ENCODE data around the gene CFAP20DC. TPM values are rescaled to one million over a fixed set of nuclear protein-coding genes. Genes with fewer than 3 reads are reported as not detected.

Gene CFAP20DC
- total RNA-seq, 1 experiment from 2014 or later: 2.9 TPM

DNA sequence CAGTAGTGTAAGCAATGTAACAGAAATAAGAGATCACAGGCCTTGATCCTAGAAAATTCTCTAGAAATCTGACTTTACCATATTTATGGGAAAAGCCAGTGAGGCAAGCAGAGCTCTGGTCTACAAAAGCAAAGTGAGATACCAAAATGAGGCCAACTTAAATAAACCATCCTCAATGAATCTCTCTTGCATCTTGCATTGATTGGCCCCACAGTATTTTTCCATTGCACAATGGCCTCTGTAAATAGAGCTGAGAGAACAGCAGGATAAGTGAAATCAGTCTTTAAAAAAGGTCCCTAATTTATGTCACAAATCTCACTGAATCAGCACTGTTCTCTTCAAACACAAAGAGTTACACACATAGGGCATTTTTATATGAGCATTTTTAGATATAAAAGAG lies 8.9 kb downstream of the CFAP20DC start (continued):
- TF ChIP-seq, protein P1, sequence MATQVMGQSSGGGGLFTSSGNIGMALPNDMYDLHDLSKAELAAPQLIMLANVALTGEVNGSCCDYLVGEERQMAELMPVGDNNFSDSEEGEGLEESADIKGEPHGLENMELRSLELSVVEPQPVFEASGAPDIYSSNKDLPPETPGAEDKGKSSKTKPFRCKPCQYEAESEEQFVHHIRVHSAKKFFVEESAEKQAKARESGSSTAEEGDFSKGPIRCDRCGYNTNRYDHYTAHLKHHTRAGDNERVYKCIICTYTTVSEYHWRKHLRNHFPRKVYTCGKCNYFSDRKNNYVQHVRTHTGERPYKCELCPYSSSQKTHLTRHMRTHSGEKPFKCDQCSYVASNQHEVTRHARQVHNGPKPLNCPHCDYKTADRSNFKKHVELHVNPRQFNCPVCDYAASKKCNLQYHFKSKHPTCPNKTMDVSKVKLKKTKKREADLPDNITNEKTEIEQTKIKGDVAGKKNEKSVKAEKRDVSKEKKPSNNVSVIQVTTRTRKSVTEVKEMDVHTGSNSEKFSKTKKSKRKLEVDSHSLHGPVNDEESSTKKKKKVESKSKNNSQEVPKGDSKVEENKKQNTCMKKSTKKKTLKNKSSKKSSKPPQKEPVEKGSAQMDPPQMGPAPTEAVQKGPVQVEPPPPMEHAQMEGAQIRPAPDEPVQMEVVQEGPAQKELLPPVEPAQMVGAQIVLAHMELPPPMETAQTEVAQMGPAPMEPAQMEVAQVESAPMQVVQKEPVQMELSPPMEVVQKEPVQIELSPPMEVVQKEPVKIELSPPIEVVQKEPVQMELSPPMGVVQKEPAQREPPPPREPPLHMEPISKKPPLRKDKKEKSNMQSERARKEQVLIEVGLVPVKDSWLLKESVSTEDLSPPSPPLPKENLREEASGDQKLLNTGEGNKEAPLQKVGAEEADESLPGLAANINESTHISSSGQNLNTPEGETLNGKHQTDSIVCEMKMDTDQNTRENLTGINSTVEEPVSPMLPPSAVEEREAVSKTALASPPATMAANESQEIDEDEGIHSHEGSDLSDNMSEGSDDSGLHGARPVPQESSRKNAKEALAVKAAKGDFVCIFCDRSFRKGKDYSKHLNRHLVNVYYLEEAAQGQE (IDR thresholded peaks at IDR 0.05; ENCODE audit: low read depth): no peak
- TF ChIP-seq ZNF274 (IDR thresholded peaks at IDR 0.05; ENCODE audit: low read depth, low read length): no peak
- TF ChIP-seq, protein P2, sequence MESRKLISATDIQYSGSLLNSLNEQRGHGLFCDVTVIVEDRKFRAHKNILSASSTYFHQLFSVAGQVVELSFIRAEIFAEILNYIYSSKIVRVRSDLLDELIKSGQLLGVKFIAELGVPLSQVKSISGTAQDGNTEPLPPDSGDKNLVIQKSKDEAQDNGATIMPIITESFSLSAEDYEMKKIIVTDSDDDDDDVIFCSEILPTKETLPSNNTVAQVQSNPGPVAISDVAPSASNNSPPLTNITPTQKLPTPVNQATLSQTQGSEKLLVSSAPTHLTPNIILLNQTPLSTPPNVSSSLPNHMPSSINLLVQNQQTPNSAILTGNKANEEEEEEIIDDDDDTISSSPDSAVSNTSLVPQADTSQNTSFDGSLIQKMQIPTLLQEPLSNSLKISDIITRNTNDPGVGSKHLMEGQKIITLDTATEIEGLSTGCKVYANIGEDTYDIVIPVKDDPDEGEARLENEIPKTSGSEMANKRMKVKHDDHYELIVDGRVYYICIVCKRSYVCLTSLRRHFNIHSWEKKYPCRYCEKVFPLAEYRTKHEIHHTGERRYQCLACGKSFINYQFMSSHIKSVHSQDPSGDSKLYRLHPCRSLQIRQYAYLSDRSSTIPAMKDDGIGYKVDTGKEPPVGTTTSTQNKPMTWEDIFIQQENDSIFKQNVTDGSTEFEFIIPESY (IDR thresholded peaks at IDR 0.05; ENCODE audit: extremely low read depth, insufficient replicate concordance, low read length): no peak
- TF ChIP-seq, protein P3, sequence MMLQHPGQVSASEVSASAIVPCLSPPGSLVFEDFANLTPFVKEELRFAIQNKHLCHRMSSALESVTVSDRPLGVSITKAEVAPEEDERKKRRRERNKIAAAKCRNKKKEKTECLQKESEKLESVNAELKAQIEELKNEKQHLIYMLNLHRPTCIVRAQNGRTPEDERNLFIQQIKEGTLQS (IDR thresholded peaks at IDR 0.05): no peak
- TF ChIP-seq TCF7L2 (IDR thresholded peaks at IDR 0.05; ENCODE audit: borderline replicate concordance, extremely low read depth, insufficient read depth, insufficient read length): no peak
- no peak for TF ChIP-seq EGR1 (IDR thresholded peaks at IDR 0.05; ENCODE audit: low read depth)

DNA sequence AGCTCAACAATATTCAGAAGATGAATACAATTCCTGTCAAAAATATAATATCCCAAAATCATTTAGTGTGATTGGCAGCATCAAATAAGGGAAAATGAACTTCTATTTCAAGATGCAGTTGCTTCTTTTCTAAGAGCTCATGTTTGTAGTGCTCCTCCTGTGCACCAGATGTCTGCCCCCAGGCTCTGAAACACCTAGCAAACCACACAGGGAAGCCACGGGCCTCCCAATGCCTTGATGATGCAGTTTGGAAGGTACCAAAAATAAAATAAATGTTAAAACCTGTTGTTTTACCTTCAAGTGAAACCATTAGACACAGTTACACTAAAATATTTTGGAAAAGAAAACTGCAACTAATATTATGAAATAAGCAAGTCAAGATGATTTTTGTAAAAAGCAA lies 22.2 kb downstream of the CFAP20DC start:
- Histone ChIP-seq H3K36me3 (ENCODE audit: control insufficient read depth in 1 of 2, insufficient read depth in 2 of 2, low read length in 2 of 2) (no peaks in the 10 kb centered on the region), H2AFZ (ENCODE audit: low read depth, low read length, poor library complexity, severe bottlenecking) (no peak overlapping the region), H3K4me1 (ENCODE audit: control insufficient read depth in 1 of 2, insufficient read depth in 2 of 2, low read length in 2 of 2) (no peaks in the 10 kb centered on the region), H3K9me2 (ENCODE audit: insufficient read depth) (no peaks in the 10 kb centered on the region), H3K4me2 (ENCODE audit: low read length) (no peak overlapping the region), H3K4me3 (replicated peaks in 1 of 2; ENCODE audit: low read depth in 1 of 2, low read length in 2 of 2) (no peak overlapping the region), H3K9ac (ENCODE audit: low read length) (no peak overlapping the region), H3K27ac (ENCODE audit: low read depth, low read length) (no peak overlapping the region), H3K9me3 (ENCODE audit: control insufficient read depth in 1 of 2, insufficient read depth in 1 of 2, low read depth in 1 of 2, low read length in 2 of 2) (no peaks in the 10 kb centered on the region), H3K79me2 (ENCODE audit: insufficient read depth, low read length) (no peaks in the 10 kb centered on the region), H4K20me1 (ENCODE audit: insufficient read depth) (no peaks in the 10 kb centered on the region), H3K27me3 (ENCODE audit: insufficient read depth, low read length) (no peaks in the 10 kb centered on the region)
- TF ChIP-seq POLR2AphosphoS5 (IDR thresholded peaks at IDR 0.05; ENCODE audit: low read depth, low read length) (no peak), RAD21 (IDR thresholded peaks at IDR 0.05; ENCODE audit: low read depth) (no peak), SRF (IDR thresholded peaks at IDR 0.05; ENCODE audit: low read depth) (no peak), ZNF274 (IDR thresholded peaks at IDR 0.05; ENCODE audit: low read depth, low read length) (no peak), SIN3A (IDR thresholded peaks at IDR 0.05; ENCODE audit: low read depth) (no peak)
- ChIA-PET RAD21 (ENCODE audit: low non-redundant PET in 1 of 2, low total read pairs in 2 of 2, uncharacterized antibody in 2 of 2, unreplicated experiment in 2 of 2) (no interaction called here), POLR2A (no interaction called here), CTCF (no interaction called here)
- ATAC-seq: no peak
- intact Hi-C loops (cut with micrococcal nuclease): no loop called here
- no peak for DNase-seq (ENCODE audit: low read depth, low spot score)
- BruUV-seq (replicated peaks): no TSS peak

Measured in HCT116 (cell line).